SK-N-SH treated with all-trans-retinoic acid at 6 μM for 48 hours (cell line): ENCODE measurements around the gene KL.

Experiments used
- ATAC-seq: fragments of 200-7000 bp; cut with Tn5 transposase; 3 replicates; pipeline ENCODE4 v1.9.1; 2020; ENCODE audit warnings: mild to moderate bottlenecking, moderate library complexity
- ARNTL ChIP-seq: fragments of 450-650 bp; formaldehyde crosslinking; IDR thresholded peaks from 2 replicates; pipeline ENCODE4 v1.5.0; 2020; ENCODE audit warnings: low read depth, mild to moderate bottlenecking, moderate library complexity, borderline replicate concordance
- CSDC2 ChIP-seq: fragments of 250-450 bp; sonication (Bioruptor Pico); IDR thresholded peaks from 2 replicates; pipeline ENCODE4 v1.5.0; 2020; ENCODE audit warnings: mild to moderate bottlenecking, moderate library complexity
- CSRNP3 ChIP-seq: fragments of 250-450 bp; sonication (Bioruptor Pico); IDR thresholded peaks from 2 replicates; pipeline ENCODE4 v1.5.1; 2021; ENCODE audit warnings: mild to moderate bottlenecking, moderate library complexity
- ESRRG ChIP-seq: fragments of 250-450 bp; sonication (Bioruptor Pico); IDR thresholded peaks from 2 replicates; pipeline ENCODE4 v1.6.1; 2021; ENCODE audit warnings: mild to moderate bottlenecking
- GLIS3 ChIP-seq: fragments of 250-450 bp; sonication (Bioruptor Pico); IDR thresholded peaks from 2 replicates; pipeline ENCODE4 v1.5.0; 2020; ENCODE audit warnings: mild to moderate bottlenecking, moderate library complexity
- ISL1 ChIP-seq: fragments of 250-450 bp; sonication (Bioruptor Pico); IDR thresholded peaks from 2 replicates; pipeline ENCODE4 v2.1.2; 2022; ENCODE audit warnings: mild to moderate bottlenecking, moderate library complexity
- PATZ1 ChIP-seq: fragments of 250-450 bp; sonication (Bioruptor Pico); IDR thresholded peaks from 2 replicates; pipeline ENCODE4 v1.8.0; 2020; ENCODE audit warnings: mild to moderate bottlenecking, moderate library complexity, borderline replicate concordance
- PPARA ChIP-seq: fragments of 250-450 bp; sonication (Bioruptor Pico); IDR thresholded peaks from 2 replicates; pipeline ENCODE4 v1.5.0; 2020; ENCODE audit warnings: mild to moderate bottlenecking, borderline replicate concordance
- RARB ChIP-seq: fragments of 250-450 bp; sonication (Bioruptor Pico); IDR thresholded peaks from 2 replicates; pipeline ENCODE4 v1.8.0; 2021; ENCODE audit warnings: mild to moderate bottlenecking, moderate library complexity
- SNAI2 ChIP-seq: fragments of 250-450 bp; sonication (Bioruptor Pico); IDR thresholded peaks from 2 replicates; pipeline ENCODE4 v1.5.0; 2020; ENCODE audit warnings: mild to moderate bottlenecking, moderate library complexity
- TCF4 ChIP-seq: fragments of 250-450 bp; sonication (Bioruptor Pico); IDR thresholded peaks from 2 replicates; pipeline ENCODE4 v1.8.0; 2021; ENCODE audit warnings: mild to moderate bottlenecking, moderate library complexity, borderline replicate concordance
- TOX ChIP-seq: fragments of 250-450 bp; sonication (Bioruptor Pico); IDR thresholded peaks from 2 replicates; pipeline ENCODE4 v1.8.0; 2021; ENCODE audit warnings: mild to moderate bottlenecking, moderate library complexity, borderline replicate concordance
- ZC3H10 ChIP-seq: fragments of 250-450 bp; sonication (Bioruptor Pico); IDR thresholded peaks from 2 replicates; pipeline ENCODE4 v1.5.1; 2021; ENCODE audit warnings: mild to moderate bottlenecking, moderate library complexity
- ZFP3 ChIP-seq: fragments of 250-450 bp; sonication (Bioruptor Pico); IDR thresholded peaks from 2 replicates; pipeline ENCODE4 v1.5.0; 2020; ENCODE audit warnings: mild to moderate bottlenecking, moderate library complexity
- ZFP30 ChIP-seq: fragments of 450-650 bp; formaldehyde crosslinking; IDR thresholded peaks from 2 replicates; pipeline ENCODE4 v1.5.0; 2022; ENCODE audit warnings: mild to moderate bottlenecking, moderate library complexity
- ZNF565 ChIP-seq: fragments of 450-650 bp; formaldehyde crosslinking; conservative IDR thresholded peaks from 2 replicates; pipeline ENCODE4 v1.5.0; 2020; ENCODE audit warnings: low read depth, mild to moderate bottlenecking, moderate library complexity
- ZNF8 ChIP-seq: fragments of 450-650 bp; formaldehyde crosslinking; IDR thresholded peaks from 2 replicates; pipeline ENCODE4 v1.5.0; 2020; ENCODE audit warnings: mild to moderate bottlenecking, moderate library complexity
- TF ChIP-seq, protein P1 (sequence below): fragments of 250-450 bp; sonication (Bioruptor Pico); IDR thresholded peaks from 2 replicates; pipeline ENCODE4 v1.8.0; 2021; ENCODE audit warnings: low read depth, mild to moderate bottlenecking, moderate library complexity, borderline replicate concordance
- TF ChIP-seq, protein P2 (sequence below): fragments of 250-450 bp; sonication (Bioruptor Pico); IDR thresholded peaks from 2 replicates; pipeline ENCODE4 v1.5.1; 2020; ENCODE audit warnings: low read depth, mild to moderate bottlenecking, moderate library complexity

Gene KL

DNA sequence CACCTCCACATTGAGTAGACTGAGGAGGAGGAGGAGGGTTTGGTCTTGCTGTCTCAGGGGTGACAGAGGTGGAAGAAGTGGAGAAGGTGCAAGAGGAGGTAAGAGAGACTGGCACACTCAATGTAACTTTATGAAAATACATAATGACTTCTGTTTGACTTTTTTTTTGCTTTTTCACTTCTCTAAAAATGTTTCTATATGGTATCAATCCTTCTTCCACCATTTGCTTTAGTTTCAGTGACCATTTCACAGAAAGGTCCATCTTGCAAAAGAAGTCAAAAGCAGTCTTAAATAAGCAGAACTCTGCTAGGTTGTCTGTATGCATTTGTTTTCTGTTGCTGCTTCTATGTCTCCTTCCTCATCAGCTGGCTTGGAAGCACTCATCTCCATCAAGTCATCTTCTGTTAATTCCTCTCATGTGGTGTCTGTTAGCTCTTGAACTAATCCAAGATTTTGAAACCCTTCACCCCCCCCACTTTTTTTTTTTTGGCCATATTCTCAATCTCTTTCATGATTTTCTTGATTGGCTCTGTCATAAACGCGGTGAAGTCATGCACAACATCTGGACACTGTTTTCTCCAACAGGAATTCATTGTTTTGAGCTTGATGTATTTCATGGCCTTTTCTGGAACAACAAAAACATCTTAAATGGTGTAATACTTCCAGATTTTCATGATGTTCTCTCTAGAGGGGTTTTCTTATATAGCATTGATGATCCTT is 80.8 kb downstream of the KL start:
- no peak for ATAC-seq
- TF ChIP-seq ZNF565 (CRISPR knock-in tag) = no peak
- no peak for TF ChIP-seq SNAI2 (CRISPR knock-in tag)
- TF ChIP-seq PPARA = no peak
- TF ChIP-seq ZFP3 (CRISPR knock-in tag) = no peak
- no peak for TF ChIP-seq ZC3H10 (CRISPR knock-in tag)
- TF ChIP-seq TOX = no peak
- no peak for TF ChIP-seq ARNTL (CRISPR knock-in tag)
- no peak for TF ChIP-seq PATZ1 (CRISPR knock-in tag)
- TF ChIP-seq RARB (CRISPR knock-in tag) = no peak
- TF ChIP-seq, all 23 proteins: peak for 0

- TF ChIP-seq RARB (CRISPR knock-in tag) (no peak), ISL1 (CRISPR knock-in tag) (no peak), ZNF8 (CRISPR knock-in tag) (no peak), TOX (no peak), GLIS3 (CRISPR knock-in tag) (no peak), ZC3H10 (CRISPR knock-in tag) (no peak), PATZ1 (CRISPR knock-in tag) (no peak), TCF4 (CRISPR knock-in tag) (no peak), PPARA (no peak), CSRNP3 (CRISPR knock-in tag) (no peak), CSDC2 (no peak), ZFP30 (CRISPR knock-in tag) (no peak)
- TF ChIP-seq, protein P1, sequence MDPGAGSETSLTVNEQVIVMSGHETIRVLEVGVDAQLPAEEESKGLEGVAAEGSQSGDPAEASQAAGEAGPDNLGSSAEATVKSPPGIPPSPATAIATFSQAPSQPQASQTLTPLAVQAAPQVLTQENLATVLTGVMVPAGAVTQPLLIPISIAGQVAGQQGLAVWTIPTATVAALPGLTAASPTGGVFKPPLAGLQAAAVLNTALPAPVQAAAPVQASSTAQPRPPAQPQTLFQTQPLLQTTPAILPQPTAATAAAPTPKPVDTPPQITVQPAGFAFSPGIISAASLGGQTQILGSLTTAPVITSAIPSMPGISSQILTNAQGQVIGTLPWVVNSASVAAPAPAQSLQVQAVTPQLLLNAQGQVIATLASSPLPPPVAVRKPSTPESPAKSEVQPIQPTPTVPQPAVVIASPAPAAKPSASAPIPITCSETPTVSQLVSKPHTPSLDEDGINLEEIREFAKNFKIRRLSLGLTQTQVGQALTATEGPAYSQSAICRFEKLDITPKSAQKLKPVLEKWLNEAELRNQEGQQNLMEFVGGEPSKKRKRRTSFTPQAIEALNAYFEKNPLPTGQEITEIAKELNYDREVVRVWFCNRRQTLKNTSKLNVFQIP (CRISPR knock-in tag) = no peak
- TF ChIP-seq, protein P2, sequence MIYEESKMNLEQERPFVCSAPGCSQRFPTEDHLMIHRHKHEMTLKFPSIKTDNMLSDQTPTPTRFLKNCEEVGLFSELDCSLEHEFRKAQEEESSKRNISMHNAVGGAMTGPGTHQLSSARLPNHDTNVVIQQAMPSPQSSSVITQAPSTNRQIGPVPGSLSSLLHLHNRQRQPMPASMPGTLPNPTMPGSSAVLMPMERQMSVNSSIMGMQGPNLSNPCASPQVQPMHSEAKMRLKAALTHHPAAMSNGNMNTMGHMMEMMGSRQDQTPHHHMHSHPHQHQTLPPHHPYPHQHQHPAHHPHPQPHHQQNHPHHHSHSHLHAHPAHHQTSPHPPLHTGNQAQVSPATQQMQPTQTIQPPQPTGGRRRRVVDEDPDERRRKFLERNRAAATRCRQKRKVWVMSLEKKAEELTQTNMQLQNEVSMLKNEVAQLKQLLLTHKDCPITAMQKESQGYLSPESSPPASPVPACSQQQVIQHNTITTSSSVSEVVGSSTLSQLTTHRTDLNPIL (CRISPR knock-in tag) = no peak
- no peak for ATAC-seq
These were observed 83.6 kb downstream of the KL start for GRCh38 chr13:33099860-33100259.

DNA sequence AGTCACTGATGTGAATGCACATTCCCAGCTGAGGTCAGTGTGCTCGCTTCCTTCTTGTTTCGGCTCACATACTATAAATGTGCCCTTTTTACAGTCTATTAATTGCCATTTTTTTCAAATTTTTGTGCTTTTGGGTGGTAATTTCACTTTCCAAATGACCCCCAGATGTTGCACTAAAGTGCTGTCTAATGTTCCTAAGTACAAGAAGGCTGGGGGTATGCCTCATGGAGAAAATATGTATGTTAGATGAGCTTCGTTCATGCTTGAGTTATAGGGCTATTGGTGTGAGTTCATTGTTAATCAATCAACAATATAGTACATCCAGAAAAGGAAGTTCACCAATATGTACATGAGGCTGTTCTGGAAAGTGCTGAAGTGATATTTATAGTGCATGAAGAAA is 84.7 kb downstream of the KL start:
- TF ChIP-seq ZC3H10 (CRISPR knock-in tag) = no peak
- no peak for TF ChIP-seq GLIS3 (CRISPR knock-in tag)
- TF ChIP-seq, protein P1 (CRISPR knock-in tag) = no peak
- TF ChIP-seq ESRRG (CRISPR knock-in tag) = no peak
- no peak for TF ChIP-seq ZNF8 (CRISPR knock-in tag)
- TF ChIP-seq RARB (CRISPR knock-in tag) = no peak
- no peak for TF ChIP-seq PATZ1 (CRISPR knock-in tag)
- TF ChIP-seq TCF4 (CRISPR knock-in tag) = no peak
- TF ChIP-seq, all 23 proteins: peak for 0
- ATAC-seq = no peak
